Frontal cortex (tissue), 4 donors: ENCODE measurements around the gene SCAPER. TPM values are rescaled to one million over a fixed set of nuclear protein-coding genes. Genes with fewer than 3 reads are reported as not detected.

Experiments used
- DNase-seq, 2 donors: peaks; one replicate each; pipeline ENCODE4 v3.0.0; 2012; ENCODE audit warnings: low spot score in 2 of 2
- FAIRE-seq: peaks from 2 replicates; lab custom pipeline; 2012; peaks lifted over from hg19 to GRCh38; lab: Jason Lieb, UNC
- total RNA-seq: library from RNA; depleted of rRNA; stranded (reverse); fragments of >200 nt; gene quantifications from one replicate; pipeline ENCODE4 v1.2.3, GENCODE V29; 2014
- donor health status: control.
- donor health status: control.
- donor health status: control.

The SCAPER gene
- total RNA-seq, 1 donor from 2014 or later: 76.6 TPM

- DNase-seq: no peak
- FAIRE-seq: no peak
Observed at GRCh38 chr15:76353023-76353577, 552.0 kb downstream of the SCAPER start.

GRCh38 chr15:76349301-76350070 is 555.7 kb downstream of the SCAPER start:
- DNase-seq (no peak), FAIRE-seq (no peak)

- FAIRE-seq (no peak), DNase-seq (no peak)
Observed at GRCh38 chr15:76347482-76348055, 557.6 kb downstream of the SCAPER start.

GRCh38 chr15:76346669-76347481 is 558.3 kb downstream of the SCAPER start:
- FAIRE-seq: no peak
- no peak for DNase-seq

GRCh38 chr15:76345880-76346668 is 559.1 kb downstream of the SCAPER start:
- no peak for DNase-seq
- FAIRE-seq: no peak

GRCh38 chr15:76345583-76345879 is 559.6 kb downstream of the SCAPER start:
- FAIRE-seq (no peak), DNase-seq (no peak)

- DNase-seq (no peak), FAIRE-seq (no peak)
Observed at GRCh38 chr15:76344893-76345582, 560.1 kb downstream of the SCAPER start.

GRCh38 chr15:76343313-76343996 is 561.7 kb downstream of the SCAPER start:
- FAIRE-seq (no peak), DNase-seq (no peak)

GRCh38 chr15:76342382-76343201 is 562.5 kb downstream of the SCAPER start:
- DNase-seq: no peak
- no peak for FAIRE-seq

- no peak for DNase-seq
- FAIRE-seq: no peak
Observed at GRCh38 chr15:76342058-76342381, 563.1 kb downstream of the SCAPER start.

GRCh38 chr15:76341366-76342057 is 563.6 kb downstream of the SCAPER start:
- FAIRE-seq (no peak), DNase-seq (no peak)

- DNase-seq (peak in 1 of 2 donors; percentile 46), FAIRE-seq (no peak)
Observed at GRCh38 chr15:76340803-76341365, 564.3 kb downstream of the SCAPER start.

GRCh38 chr15:76340198-76340802 is 564.8 kb downstream of the SCAPER start:
- no peak for FAIRE-seq
- DNase-seq: peak; percentile 39 to 55

- DNase-seq (peak in 1 of 2 donors; percentile 49), FAIRE-seq (no peak)
Observed at GRCh38 chr15:76339305-76340197, 565.6 kb downstream of the SCAPER start.

- FAIRE-seq: no peak
- DNase-seq: no peak
Observed at GRCh38 chr15:76338486-76339304, 566.4 kb downstream of the SCAPER start.
